Endothelial cell of umbilical vein (primary cell): ENCODE measurements around the gene PRDM11. TPM values are rescaled to one million over a fixed set of nuclear protein-coding genes. Genes with fewer than 3 reads are reported as not detected.

Source experiments
- BruUV-seq: library from RNA; stranded (reverse); fragments of 400-500 nt; replicated peaks from 2 replicates; lab custom pipeline; 2021; lab: Mats Ljungman, UMichigan
- CTCF ChIA-PET: fragments of 300-600, 350-600 bp; sonication (Branson Sonifier 250); formaldehyde crosslinking; loops from one replicate; lab custom pipeline; 2021; ENCODE audit warnings: antibody characterized with exemption, inconsistent platforms; lab: Charles Lee
- POLR2A ChIA-PET: fragments of 300-600, 350-600 bp; sonication (Branson Sonifier 250); formaldehyde crosslinking; loops from one replicate; lab custom pipeline; 2021; ENCODE audit warnings: antibody characterized with exemption, inconsistent platforms; lab: Charles Lee
- DNase-seq: peaks from one replicate; pipeline ENCODE4 v3.0.0-alpha.2; 2011; ENCODE audit warnings: low read depth, low spot score
- FAIRE-seq: peaks from 2 replicates; lab custom pipeline; 2011; peaks lifted over from hg19 to GRCh38; lab: Jason Lieb, UNC
- H2AFZ ChIP-seq: 2 replicates; pipeline ENCODE4 v1.6.0; 2012; ENCODE audit warnings: low read depth, low read length, control low read depth, inconsistent platforms
- H3K27ac ChIP-seq: 2 replicates; pipeline ENCODE4 v1.5.1; 2011; ENCODE audit warnings: low read depth, mild to moderate bottlenecking, control low read depth, low read length, moderate library complexity; ENCODE audit not compliant: insufficient read depth
- H3K27me3 ChIP-seq, 2 experiments: 2 replicates each; pipeline versions ENCODE4 v1.6.0 to v1.6.1; 2011; ENCODE audit warnings: low read length in 2 of 2, mixed read lengths in 1 of 2; ENCODE audit not compliant: control insufficient read depth in 2 of 2, insufficient read depth in 2 of 2
- H3K36me3 ChIP-seq, 2 experiments: 2 replicates in 1 of 2; 3 replicates in 1 of 2; pipeline ENCODE4 v1.5.1; 2011; ENCODE audit warnings: low read length in 2 of 2, mild to moderate bottlenecking in 1 of 2, moderate library complexity in 1 of 2; ENCODE audit not compliant: control insufficient read depth in 2 of 2, insufficient read depth in 2 of 2; ENCODE audit errors: extremely low read depth in 1 of 2
- H3K4me1 ChIP-seq: 3 replicates; pipeline ENCODE4 v1.5.1; 2011; ENCODE audit warnings: mild to moderate bottlenecking, low read length; ENCODE audit not compliant: control insufficient read depth, insufficient read depth; ENCODE audit errors: extremely low read depth
- H3K4me2 ChIP-seq: 2 replicates; pipeline ENCODE4 v1.6.1; 2011; ENCODE audit warnings: low read length, control low read depth, mixed read lengths; ENCODE audit not compliant: insufficient read depth
- H3K4me3 ChIP-seq, 3 experiments: fragments of 200-600 bp in 1 of 3; sonication (generic), shearing (Covaris generic) in 1 of 3; replicated peaks in 1 of 3; 2 replicates each; pipeline ENCODE4 v1.5.1; 2011 to 2016; ENCODE audit warnings: control low read depth in 3 of 3, low read length in 3 of 3, mild to moderate bottlenecking in 2 of 3, inconsistent platforms in 1 of 3, low read depth in 1 of 3, moderate library complexity in 1 of 3; ENCODE audit not compliant: insufficient read depth in 1 of 3
- H3K79me2 ChIP-seq: 2 replicates; pipeline ENCODE4 v1.6.0; 2012; ENCODE audit warnings: low read length, inconsistent platforms; ENCODE audit not compliant: control insufficient read depth, insufficient read depth
- H3K9ac ChIP-seq: replicated peaks from 2 replicates; pipeline ENCODE3; 2011; ENCODE audit warnings: low read length, control low read depth; ENCODE audit not compliant: insufficient read depth; ENCODE audit errors: extremely low read depth
- H3K9me1 ChIP-seq: replicated peaks from 3 replicates; pipeline ENCODE4 v1.6.0; 2011; ENCODE audit warnings: mild to moderate bottlenecking, low read length; ENCODE audit not compliant: control insufficient read depth, insufficient read depth; ENCODE audit errors: extremely low read depth
- H3K9me3 ChIP-seq: replicated peaks from 2 replicates; pipeline ENCODE4 v1.5.1; 2012; ENCODE audit warnings: low read length, inconsistent platforms; ENCODE audit not compliant: control insufficient read depth, insufficient read depth
- H4K20me1 ChIP-seq: replicated peaks from 2 replicates; pipeline ENCODE3; 2011; ENCODE audit warnings: mild to moderate bottlenecking, low read length; ENCODE audit not compliant: control insufficient read depth, insufficient read depth; ENCODE audit errors: extremely low read depth
- EZH2 ChIP-seq: IDR thresholded peaks from 2 replicates; pipeline ENCODE4 v1.6.1; 2012; ENCODE audit warnings: borderline replicate concordance, low read depth, mild to moderate bottlenecking, moderate library complexity, low read length, inconsistent platforms; ENCODE audit not compliant: severe bottlenecking
- FOS ChIP-seq: IDR thresholded peaks from 2 replicates; pipeline ENCODE4 v1.6.1; 2011; ENCODE audit warnings: mild to moderate bottlenecking, low read length, moderate library complexity, borderline replicate concordance; ENCODE audit not compliant: insufficient read depth
- GATA2 ChIP-seq: IDR thresholded peaks from 2 replicates; pipeline ENCODE4 v1.7.0; 2011; ENCODE audit warnings: low read depth, mild to moderate bottlenecking, moderate library complexity, mixed read lengths, low read length; ENCODE audit not compliant: insufficient read length, insufficient read depth
- JUN ChIP-seq: IDR thresholded peaks from 2 replicates; pipeline ENCODE4 v1.6.1; 2011; ENCODE audit warnings: borderline replicate concordance, low read depth; ENCODE audit not compliant: insufficient read length, insufficient read depth
- MYC ChIP-seq: IDR thresholded peaks from one replicate; pipeline ENCODE4 v1.6.1; 2011; ENCODE audit warnings: mild to moderate bottlenecking, low read depth, low read length
- POLR2A ChIP-seq: IDR thresholded peaks from 2 replicates; pipeline ENCODE4 v1.6.1; 2012; ENCODE audit warnings: low read depth, mild to moderate bottlenecking, control low read depth, low read length
- POLR2AphosphoS5 ChIP-seq: IDR thresholded peaks from 2 replicates; pipeline ENCODE4 v1.6.1; 2012; ENCODE audit warnings: low read depth, mild to moderate bottlenecking, control low read depth, low read length, moderate library complexity; ENCODE audit not compliant: insufficient read depth
- dilution Hi-C: fragments of 300-500 bp; cut with MboI; formaldehyde crosslinking; loops from one replicate; pipeline ENCODE4 v1.15.0; 2019; ENCODE audit warnings: low sequenced_read_pairs; ENCODE audit not compliant: extremely low pct_ligation_motif_present
- intact Hi-C: fragments of 100-400 bp; cut with micrococcal nuclease; formaldehyde crosslinking; loops from one replicate; pipeline ENCODE4 v1.10.0; 2022
- polyA plus RNA-seq, 4 experiments: library from polyadenylated mRNA; depleted of rRNA in 3 of 4; stranded (reverse) in 3 of 4; unstranded in 1 of 4; fragments of >200 nt; gene quantifications; 2 replicates each; pipeline versions ENCODE4 v1.2.1 to v1.2.3, GENCODE V29; 2011 to 2012; ENCODE audit warnings: missing spikeins in 1 of 4
- total RNA-seq: library from RNA; stranded (reverse); gene quantifications from 2 replicates; pipeline ENCODE4 v1.2.3, GENCODE V29; 2021
- TF ChIP-seq, protein P1 (sequence below), 2 donors: IDR thresholded peaks; 1 replicate in 1 of 2; 2 replicates in 1 of 2; pipeline ENCODE4 v1.5.1; 2011; ENCODE audit warnings: low read length in 2 of 2, mild to moderate bottlenecking in 2 of 2, moderate library complexity in 2 of 2, control low read depth in 1 of 2, inconsistent platforms in 1 of 2, low read depth in 1 of 2; ENCODE audit not compliant: insufficient read depth in 1 of 2; ENCODE audit errors: extremely low read depth in 1 of 2
- TF ChIP-seq, protein P2 (sequence below): IDR thresholded peaks from 2 replicates; pipeline ENCODE4 v1.6.1; 2011; ENCODE audit not compliant: insufficient read depth, insufficient read length

Gene PRDM11
- total and polyA plus RNA-seq, 2 donors (not counting 3 experiments of a cell fraction or from before 2014, with no cell fraction given) = 6.9 to 14.1 TPM

- POLR2A ChIA-PET = no interaction called here
Measured at GRCh38 chr11:45176996-45177395, 30.6 kb downstream of the PRDM11 start.

GRCh38 chr11:45178223-45178622 lies 31.8 kb downstream of the PRDM11 start:
- Histone ChIP-seq H3K27me3 (no peaks in the 10 kb centered on the region), H3K4me3 (no peak overlapping the region), H2AFZ (no peak overlapping the region), H3K9me1 (no peaks in the 10 kb centered on the region), H4K20me1 (no peaks in the 10 kb centered on the region), H3K4me1 (peaks cover 12% of the 10 kb centered on the region), H3K9ac (no peak overlapping the region), H3K9me3 (no peaks in the 10 kb centered on the region), H3K27ac (no peak overlapping the region), H3K36me3 (peaks cover 0 to 2% of the 10 kb centered on the region in 2 experiments), H3K79me2 (no peaks in the 10 kb centered on the region), H3K4me2 (no peak overlapping the region)
- intact Hi-C loops (no loop called here), dilution Hi-C loops (no loop called here)
- no peak for FAIRE-seq
- ChIA-PET CTCF (no interaction called here), POLR2A (no interaction called here)
- BruUV-seq = no TSS peak
- DNase-seq = no peak
- TF ChIP-seq, protein P1, sequence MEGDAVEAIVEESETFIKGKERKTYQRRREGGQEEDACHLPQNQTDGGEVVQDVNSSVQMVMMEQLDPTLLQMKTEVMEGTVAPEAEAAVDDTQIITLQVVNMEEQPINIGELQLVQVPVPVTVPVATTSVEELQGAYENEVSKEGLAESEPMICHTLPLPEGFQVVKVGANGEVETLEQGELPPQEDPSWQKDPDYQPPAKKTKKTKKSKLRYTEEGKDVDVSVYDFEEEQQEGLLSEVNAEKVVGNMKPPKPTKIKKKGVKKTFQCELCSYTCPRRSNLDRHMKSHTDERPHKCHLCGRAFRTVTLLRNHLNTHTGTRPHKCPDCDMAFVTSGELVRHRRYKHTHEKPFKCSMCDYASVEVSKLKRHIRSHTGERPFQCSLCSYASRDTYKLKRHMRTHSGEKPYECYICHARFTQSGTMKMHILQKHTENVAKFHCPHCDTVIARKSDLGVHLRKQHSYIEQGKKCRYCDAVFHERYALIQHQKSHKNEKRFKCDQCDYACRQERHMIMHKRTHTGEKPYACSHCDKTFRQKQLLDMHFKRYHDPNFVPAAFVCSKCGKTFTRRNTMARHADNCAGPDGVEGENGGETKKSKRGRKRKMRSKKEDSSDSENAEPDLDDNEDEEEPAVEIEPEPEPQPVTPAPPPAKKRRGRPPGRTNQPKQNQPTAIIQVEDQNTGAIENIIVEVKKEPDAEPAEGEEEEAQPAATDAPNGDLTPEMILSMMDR (IDR thresholded peaks at IDR 0.05; ENCODE audit: extremely low read depth in 1 of 2, insufficient read depth in 1 of 2, low read depth in 1 of 2, low read length in 2 of 2) = no peak
- no peak for TF ChIP-seq POLR2A
- no peak for TF ChIP-seq GATA2
- TF ChIP-seq EZH2 = no peak
- TF ChIP-seq, protein P2, sequence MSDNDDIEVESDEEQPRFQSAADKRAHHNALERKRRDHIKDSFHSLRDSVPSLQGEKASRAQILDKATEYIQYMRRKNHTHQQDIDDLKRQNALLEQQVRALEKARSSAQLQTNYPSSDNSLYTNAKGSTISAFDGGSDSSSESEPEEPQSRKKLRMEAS = no peak
- no peak for TF ChIP-seq FOS
- TF ChIP-seq MYC = no peak
- no peak for TF ChIP-seq POLR2AphosphoS5
- no peak for TF ChIP-seq JUN

More at GRCh38 chr11:45176996-45177395, 30.6 kb downstream of the PRDM11 start:
- FAIRE-seq (no peak), DNase-seq (no peak)
- intact Hi-C loops (no loop called here), dilution Hi-C loops (no loop called here)
- Histone ChIP-seq H3K36me3 (no peaks in the 10 kb centered on the region), H3K4me2 (no peak overlapping the region), H4K20me1 (no peaks in the 10 kb centered on the region), H3K27ac (no peak overlapping the region), H3K4me3 (no peak overlapping the region), H3K4me1 (peaks cover 12% of the 10 kb centered on the region), H3K9me3 (no peaks in the 10 kb centered on the region), H3K9ac (no peak overlapping the region), H2AFZ (no peak overlapping the region), H3K27me3 (no peaks in the 10 kb centered on the region), H3K79me2 (no peaks in the 10 kb centered on the region), H3K9me1 (no peaks in the 10 kb centered on the region)
- TF ChIP-seq EZH2 = no peak
- TF ChIP-seq GATA2 = no peak
- no TSS peak for BruUV-seq
- CTCF ChIA-PET = interaction anchor here (1.0 kb wide), 1 partner anchor 76 kb away, joined by 3 read pairs; no protein-coding TSS in a partner anchor
